ENCODE measurements around the gene TRPM3. TPM values are rescaled to one million over a fixed set of nuclear protein-coding genes. Genes with fewer than 3 reads are reported as not detected.
A peak's percentile ranks its signal among the peaks of the same experiment; 100 is the strongest.

The TRPM3 gene
- polyA plus RNA-seq, 6 donors from 2014 or later: not detected

DNA sequence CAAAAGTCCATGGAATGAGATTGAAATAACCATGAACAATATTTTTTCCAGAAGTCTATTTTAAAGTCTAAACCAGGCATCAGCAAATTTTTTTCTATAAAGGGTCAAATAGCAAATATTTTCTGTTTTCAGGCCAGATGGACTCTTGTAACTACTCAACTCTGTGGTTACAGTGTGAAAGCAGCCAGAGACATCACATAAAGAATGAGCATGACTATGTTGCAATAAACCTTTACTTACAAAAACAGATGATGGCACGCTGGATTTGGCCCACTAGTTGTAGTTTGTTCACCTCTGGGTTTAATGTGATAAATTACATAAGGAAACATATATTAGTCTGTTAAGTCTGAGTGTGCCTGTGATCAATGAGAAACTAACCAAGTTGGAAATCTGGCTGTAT is 319.2 kb downstream of the TRPM3 start:
- H3K36me3 Mint-ChIP-seq: no peaks in the 10 kb centered on the region
- H3K27ac Mint-ChIP-seq: no peak overlapping the region
- H3K9me3 Mint-ChIP-seq: peaks cover 0 to 7% (median 0%) of the 10 kb centered on the region in 7 donors
- DNase-seq (no peak), ATAC-seq (ENCODE audit: low read depth in 2 of 2) (no peak)
- no peak overlapping the region for H3K4me3 Mint-ChIP-seq
- peaks cover 0 to 12% (median 4%) of the 10 kb centered on the region in 3 donors for H3K27me3 Mint-ChIP-seq
- H3K4me1 Mint-ChIP-seq: no peaks in the 10 kb centered on the region

GRCh38 chr9:70801181-70801829 is 320.1 kb downstream of the TRPM3 start:
- H3K9me3 Mint-ChIP-seq: peaks cover 0 to 7% (median 0%) of the 10 kb centered on the region in 7 donors
- ATAC-seq (ENCODE audit: low read depth in 2 of 2) (no peak), DNase-seq (no peak)
- H3K4me1 Mint-ChIP-seq: no peaks in the 10 kb centered on the region
- H3K4me3 Mint-ChIP-seq: no peak overlapping the region
- peaks cover 0 to 12% (median 4%) of the 10 kb centered on the region in 3 donors for H3K27me3 Mint-ChIP-seq
- no peaks in the 10 kb centered on the region for H3K36me3 Mint-ChIP-seq
- H3K27ac Mint-ChIP-seq: no peak overlapping the region

- no peaks in the 10 kb centered on the region for H3K36me3 Mint-ChIP-seq
- H3K9me3 Mint-ChIP-seq: peaks cover 0 to 7% (median 0%) of the 10 kb centered on the region in 7 donors
- ATAC-seq (ENCODE audit: low read depth in 2 of 2) (no peak), DNase-seq (no peak)
- H3K4me1 Mint-ChIP-seq: no peaks in the 10 kb centered on the region
- H3K27ac Mint-ChIP-seq: no peak overlapping the region
- H3K4me3 Mint-ChIP-seq: no peak overlapping the region
- H3K27me3 Mint-ChIP-seq: no peaks in the 10 kb centered on the region
These were observed 323.4 kb downstream of the TRPM3 start for GRCh38 chr9:70798018-70798417.

GRCh38 chr9:70795841-70796240 is 325.6 kb downstream of the TRPM3 start:
- no peak for ATAC-seq (ENCODE audit: low read depth in 2 of 2)
- no peak overlapping the region for H3K4me3 Mint-ChIP-seq
- DNase-seq: no peak
- H3K4me1 Mint-ChIP-seq: no peaks in the 10 kb centered on the region
- H3K9me3 Mint-ChIP-seq: peaks cover 0 to 5% (median 2%) of the 10 kb centered on the region in 7 donors
- H3K27ac Mint-ChIP-seq: peak overlapping the region in 1 of 6 donors; percentile 19
- no peaks in the 10 kb centered on the region for H3K27me3 Mint-ChIP-seq
- no peaks in the 10 kb centered on the region for H3K36me3 Mint-ChIP-seq

DNA sequence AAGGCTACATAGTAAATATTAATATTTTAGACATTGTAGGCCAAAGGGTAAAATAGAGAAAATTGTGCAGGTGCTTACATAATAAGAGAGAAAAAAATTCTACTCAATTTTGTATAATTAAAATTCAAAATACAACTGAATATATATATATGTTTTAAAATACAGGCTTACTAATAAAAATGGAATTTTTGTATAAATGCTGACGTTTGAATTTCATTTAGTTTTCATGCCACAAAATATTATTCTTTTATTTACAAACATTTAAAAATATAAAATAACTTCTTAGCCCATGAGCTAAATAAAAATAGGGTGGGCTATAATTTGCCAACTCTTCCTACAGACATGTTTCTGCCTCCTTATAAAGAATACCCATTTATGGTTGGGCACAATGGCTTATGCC is 328.6 kb downstream of the TRPM3 start:
- ATAC-seq (ENCODE audit: low read depth in 2 of 2) (no peak), DNase-seq (no peak)
- H3K4me3 Mint-ChIP-seq: no peak overlapping the region
- no peaks in the 10 kb centered on the region for H3K27me3 Mint-ChIP-seq
- peaks cover 0 to 4% (median 0%) of the 10 kb centered on the region in 7 donors for H3K9me3 Mint-ChIP-seq
- H3K36me3 Mint-ChIP-seq: no peaks in the 10 kb centered on the region
- H3K27ac Mint-ChIP-seq: no peak overlapping the region
- no peaks in the 10 kb centered on the region for H3K4me1 Mint-ChIP-seq

GRCh38 chr9:70791936-70792335 is 329.5 kb downstream of the TRPM3 start:
- Mint-ChIP-seq H3K9me3 (peaks cover 0 to 4% (median 0%) of the 10 kb centered on the region in 7 donors), H3K4me1 (no peaks in the 10 kb centered on the region), H3K27me3 (no peaks in the 10 kb centered on the region), H3K36me3 (no peaks in the 10 kb centered on the region), H3K4me3 (no peak overlapping the region), H3K27ac (peak overlapping the region in 1 of 6 donors; percentile 26)
- DNase-seq (no peak), ATAC-seq (ENCODE audit: low read depth in 2 of 2) (no peak)

- Mint-ChIP-seq H3K4me1 (no peaks in the 10 kb centered on the region), H3K9me3 (peaks cover 0 to 4% (median 0%) of the 10 kb centered on the region in 7 donors), H3K27ac (no peak overlapping the region), H3K27me3 (no peaks in the 10 kb centered on the region), H3K4me3 (no peak overlapping the region), H3K36me3 (no peaks in the 10 kb centered on the region)
- DNase-seq (no peak), ATAC-seq (ENCODE audit: low read depth in 2 of 2) (no peak)
These were observed 332.3 kb downstream of the TRPM3 start for GRCh38 chr9:70789086-70789485.

DNA sequence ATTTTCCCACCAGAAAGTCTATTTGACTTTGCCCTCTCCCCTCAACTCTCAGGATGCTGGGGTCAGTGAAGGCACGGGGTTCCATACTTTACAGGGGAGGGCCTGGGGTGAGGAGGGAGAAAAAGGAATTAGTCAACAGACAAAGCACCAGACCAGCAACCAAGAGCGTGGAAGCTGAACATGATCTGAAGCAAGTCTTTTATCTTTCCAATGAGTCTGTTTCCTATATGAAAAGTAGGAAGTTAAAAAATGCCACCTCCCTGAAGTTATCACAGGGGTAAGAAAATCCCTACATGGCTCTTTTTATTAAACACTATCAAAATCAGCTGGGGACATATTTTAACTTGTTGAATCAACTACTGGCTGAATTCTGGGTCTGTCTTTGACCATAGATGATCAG is 337.0 kb downstream of the TRPM3 start:
- H3K4me3 Mint-ChIP-seq: no peak overlapping the region
- H3K36me3 Mint-ChIP-seq: no peaks in the 10 kb centered on the region
- H3K4me1 Mint-ChIP-seq: no peaks in the 10 kb centered on the region
- H3K27ac Mint-ChIP-seq: no peak overlapping the region
- no peak for DNase-seq
- H3K27me3 Mint-ChIP-seq: no peaks in the 10 kb centered on the region
- ATAC-seq (ENCODE audit: low read depth in 2 of 2): no peak
- H3K9me3 Mint-ChIP-seq: peaks cover 0 to 1% (median 0%) of the 10 kb centered on the region in 7 donors

DNA sequence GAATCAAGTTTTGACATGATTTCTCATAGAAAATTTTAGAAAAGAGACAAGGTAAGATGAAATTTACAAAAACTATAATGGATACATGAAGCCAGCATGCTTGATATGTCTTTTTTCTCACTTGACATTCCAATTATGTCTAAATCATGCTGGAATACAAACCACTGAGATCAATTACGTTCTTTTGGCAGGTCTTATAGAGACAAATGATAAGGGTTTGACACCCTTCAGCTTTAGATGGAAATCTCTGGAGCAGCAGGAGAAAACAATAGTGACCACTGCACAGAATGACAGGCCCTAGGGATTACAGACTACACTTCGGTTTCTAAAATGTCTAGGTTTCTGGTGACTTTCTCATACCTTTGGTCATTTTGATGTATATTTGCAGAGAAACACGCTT is 342.9 kb downstream of the TRPM3 start:
- Mint-ChIP-seq H3K9me3 (peaks cover 0 to 4% (median 0%) of the 10 kb centered on the region in 7 donors), H3K27me3 (no peaks in the 10 kb centered on the region), H3K4me3 (no peak overlapping the region), H3K27ac (no peak overlapping the region), H3K36me3 (no peaks in the 10 kb centered on the region), H3K4me1 (no peaks in the 10 kb centered on the region)
- no peak for ATAC-seq (ENCODE audit: low read depth in 2 of 2)
- DNase-seq: no peak

DNA sequence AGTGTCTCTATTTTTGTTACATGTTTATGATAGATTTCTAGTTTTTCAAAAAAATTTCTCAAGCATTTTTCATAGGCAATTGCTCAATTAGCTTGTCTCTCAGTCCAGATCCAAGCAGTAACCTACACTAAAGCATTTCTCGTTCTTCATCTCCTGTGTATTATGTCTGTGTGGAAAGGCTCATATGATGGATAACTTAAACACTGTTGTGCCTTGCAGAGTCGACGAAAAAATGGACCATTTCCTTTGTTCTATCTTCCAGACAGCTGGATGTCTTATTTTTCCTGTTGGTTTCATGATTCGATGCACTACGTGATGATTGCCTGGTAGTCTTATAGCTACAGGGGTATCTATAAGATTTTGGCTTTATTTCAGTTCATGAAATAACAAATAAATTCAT is 347.8 kb downstream of the TRPM3 start:
- DNase-seq: no peak
- no peak for ATAC-seq (ENCODE audit: low read depth in 2 of 2)
- no peaks in the 10 kb centered on the region for H3K4me1 Mint-ChIP-seq
- no peak overlapping the region for H3K27ac Mint-ChIP-seq
- no peaks in the 10 kb centered on the region for H3K36me3 Mint-ChIP-seq
- H3K27me3 Mint-ChIP-seq: peaks cover 0 to 6% (median 0%) of the 10 kb centered on the region in 3 donors
- peaks cover 0 to 4% (median 0%) of the 10 kb centered on the region in 7 donors for H3K9me3 Mint-ChIP-seq
- H3K4me3 Mint-ChIP-seq: no peak overlapping the region

- no peak for ATAC-seq (ENCODE audit: low read depth in 2 of 2)
- H3K9me3 Mint-ChIP-seq: peaks cover 0 to 4% (median 0%) of the 10 kb centered on the region in 7 donors
- no peaks in the 10 kb centered on the region for H3K4me1 Mint-ChIP-seq
- no peak for DNase-seq
- H3K27ac Mint-ChIP-seq: no peak overlapping the region
- H3K36me3 Mint-ChIP-seq: no peaks in the 10 kb centered on the region
- peaks cover 0 to 6% (median 0%) of the 10 kb centered on the region in 3 donors for H3K27me3 Mint-ChIP-seq
- H3K4me3 Mint-ChIP-seq: no peak overlapping the region
These were observed 348.8 kb downstream of the TRPM3 start for GRCh38 chr9:70772601-70773000.

GRCh38 chr9:70765946-70766345 is 355.5 kb downstream of the TRPM3 start:
- Mint-ChIP-seq H3K4me1 (no peaks in the 10 kb centered on the region), H3K9me3 (no peaks in the 10 kb centered on the region), H3K36me3 (no peaks in the 10 kb centered on the region), H3K27me3 (no peaks in the 10 kb centered on the region), H3K4me3 (no peak overlapping the region), H3K27ac (no peak overlapping the region)
- DNase-seq (no peak), ATAC-seq (ENCODE audit: low read depth in 2 of 2) (no peak)

DNA sequence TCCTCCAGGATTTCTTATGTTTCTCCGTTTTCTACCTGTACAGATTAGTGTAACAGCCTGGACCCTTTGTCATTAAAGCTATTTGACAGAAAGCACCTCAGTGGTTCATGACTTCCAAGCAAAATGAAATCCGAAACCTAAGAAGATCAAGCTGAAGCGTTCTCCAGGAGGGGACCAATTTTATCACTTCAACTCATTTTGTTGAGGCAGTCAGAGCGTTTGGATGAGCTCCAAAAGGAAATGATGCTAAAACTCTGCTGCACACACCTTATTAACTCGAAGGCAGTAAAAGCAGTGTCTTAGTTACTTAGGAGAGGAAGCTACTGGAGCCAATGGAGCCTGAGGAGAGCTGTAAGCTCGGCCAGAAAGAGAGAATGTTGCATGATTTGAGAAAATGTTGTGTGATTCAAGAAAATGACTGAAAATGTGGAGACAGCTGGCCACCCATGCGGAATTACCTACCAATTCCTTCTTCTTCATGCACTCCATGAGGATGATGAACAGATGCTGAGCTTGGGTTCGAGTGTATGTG is 360.2 kb downstream of the TRPM3 start:
- Mint-ChIP-seq H3K4me3 (no peak overlapping the region), H3K27ac (no peak overlapping the region), H3K27me3 (peaks cover 0 to 6% (median 0%) of the 10 kb centered on the region in 3 donors), H3K9me3 (peaks cover 0 to 8% (median 4%) of the 10 kb centered on the region in 7 donors), H3K4me1 (no peaks in the 10 kb centered on the region), H3K36me3 (no peaks in the 10 kb centered on the region)
- DNase-seq (no peak), ATAC-seq (ENCODE audit: low read depth in 2 of 2) (no peak)

- no peaks in the 10 kb centered on the region for H3K36me3 Mint-ChIP-seq
- no peak overlapping the region for H3K4me3 Mint-ChIP-seq
- no peak for ATAC-seq (ENCODE audit: low read depth in 2 of 2)
- no peaks in the 10 kb centered on the region for H3K4me1 Mint-ChIP-seq
- no peak overlapping the region for H3K27ac Mint-ChIP-seq
- peaks cover 0 to 8% (median 5%) of the 10 kb centered on the region in 7 donors for H3K9me3 Mint-ChIP-seq
- DNase-seq: no peak
- H3K27me3 Mint-ChIP-seq: peaks cover 0 to 7% (median 0%) of the 10 kb centered on the region in 3 donors
These were observed 361.2 kb downstream of the TRPM3 start for GRCh38 chr9:70760228-70760627.
